Thyroid gland (tissue), 4 donors: Measurements from ENCODE around the gene FKBP14.

ENCODE experiments used
- CTCF ChIP-seq, 6 experiments: fragments of 200-600 bp in 3 of 6; fragments of 450-650 bp in 3 of 6; sonication (generic) in 3 of 6; IDR thresholded peaks; one replicate each; pipeline ENCODE4 v1.5.1; 2016 to 2019; ENCODE audit warnings: antibody characterized with exemption in 6 of 6, mild to moderate bottlenecking in 2 of 6, inconsistent platforms in 1 of 6, moderate library complexity in 1 of 6
- POLR2A ChIP-seq, 2 donors: fragments of 450-650 bp; IDR thresholded peaks; one replicate each; pipeline ENCODE4 v1.6.1; 2017; ENCODE audit warnings: antibody characterized with exemption in 2 of 2, mild to moderate bottlenecking in 2 of 2, moderate library complexity in 1 of 2

GRCh38 chr7:30010021-30010420 is 16.5 kb downstream of the FKBP14 start:
- no peak for TF ChIP-seq POLR2A (IDR thresholded peaks at IDR 0.05)
- TF ChIP-seq CTCF (IDR thresholded peaks at IDR 0.05): no peak
